RWPE2 (cell line): ENCODE results near the gene OMP.

Experiments
- ATAC-seq: fragments of 200-7000 bp; cut with Tn5 transposase; 3 replicates; pipeline ENCODE4 v1.9.1; 2021; ENCODE audit warnings: low read depth
- DNase-seq: peaks from one replicate; pipeline ENCODE4 v3.0.0-alpha.2; 2020; ENCODE audit warnings: low spot score
- H3K27ac ChIP-seq: fragments of 450-650 bp; 2 replicates; pipeline ENCODE4 v1.5.1; 2017; ENCODE audit warnings: mild to moderate bottlenecking; ENCODE audit not compliant: poor library complexity, severe bottlenecking
- H3K27me3 ChIP-seq: fragments of 250-450 bp; sonication (Bioruptor Pico); 2 replicates; pipeline ENCODE4 v1.5.1; 2021; ENCODE audit warnings: mild to moderate bottlenecking, moderate library complexity; ENCODE audit not compliant: insufficient read depth, poor library complexity, severe bottlenecking
- H3K36me3 ChIP-seq: fragments of 250-450 bp; sonication (Bioruptor Pico); 2 replicates; pipeline ENCODE4 v1.5.1; 2020; ENCODE audit warnings: low read depth, mild to moderate bottlenecking, moderate library complexity
- H3K4me1 ChIP-seq: fragments of 250-450 bp; sonication (Bioruptor Pico); 2 replicates; pipeline ENCODE4 v1.5.1; 2021; ENCODE audit warnings: mild to moderate bottlenecking, moderate library complexity; ENCODE audit not compliant: insufficient read depth, poor library complexity, severe bottlenecking
- H3K4me3 ChIP-seq: fragments of 250-450 bp; sonication (Bioruptor Pico); 2 replicates; pipeline ENCODE4 v1.5.1; 2021; ENCODE audit warnings: mild to moderate bottlenecking, moderate library complexity; ENCODE audit not compliant: severe bottlenecking
- H3K9me3 ChIP-seq: fragments of 250-450 bp; sonication (Bioruptor Pico); 2 replicates; pipeline ENCODE4 v1.5.1; 2021; ENCODE audit warnings: mild to moderate bottlenecking, moderate library complexity; ENCODE audit not compliant: severe bottlenecking
- CTCF ChIP-seq: fragments of 450-650 bp; IDR thresholded peaks from one replicate; pipeline ENCODE4 v1.5.1; 2017; ENCODE audit warnings: mild to moderate bottlenecking, moderate library complexity; ENCODE audit not compliant: poor library complexity, severe bottlenecking

OMP gene

DNA sequence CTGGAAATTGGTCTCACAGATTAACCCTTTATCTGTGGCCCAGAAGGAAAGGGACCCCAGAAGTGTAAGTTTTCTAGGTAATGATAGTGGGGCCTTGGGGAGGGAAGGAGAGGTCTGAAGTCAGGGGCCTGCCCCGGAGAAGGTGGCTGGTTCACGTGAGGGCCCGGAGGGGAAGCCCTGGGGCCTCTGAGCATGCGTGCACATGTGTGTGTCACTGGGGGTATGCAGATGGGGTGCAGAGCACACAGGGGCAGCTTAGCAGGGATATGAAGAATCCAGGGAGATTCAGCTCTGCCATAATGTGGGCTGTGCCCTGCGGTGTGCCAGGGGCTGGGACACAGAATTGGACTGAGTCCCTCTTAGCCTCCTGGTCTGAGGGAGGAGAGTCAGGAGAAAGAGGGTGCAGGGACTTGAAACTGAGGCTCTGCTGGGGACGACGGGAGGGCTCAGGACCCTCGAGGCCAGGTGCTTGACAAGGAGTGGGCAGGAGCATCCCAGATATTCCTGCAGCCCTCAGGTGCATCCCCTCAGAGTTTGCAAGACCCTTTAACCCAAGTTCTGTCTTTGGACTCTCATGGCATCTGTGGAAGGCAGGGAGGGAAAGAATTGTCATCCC is 40.9 kb downstream of the OMP start:
- ATAC-seq (no peak), DNase-seq (no peak)
- Histone ChIP-seq H3K4me3 (no peak overlapping the region), H3K27me3 (no peaks in the 10 kb centered on the region), H3K27ac (no peak overlapping the region), H3K4me1 (no peaks in the 10 kb centered on the region), H3K36me3 (no peaks in the 10 kb centered on the region), H3K9me3 (no peaks in the 10 kb centered on the region)
- no peak for TF ChIP-seq CTCF

DNA sequence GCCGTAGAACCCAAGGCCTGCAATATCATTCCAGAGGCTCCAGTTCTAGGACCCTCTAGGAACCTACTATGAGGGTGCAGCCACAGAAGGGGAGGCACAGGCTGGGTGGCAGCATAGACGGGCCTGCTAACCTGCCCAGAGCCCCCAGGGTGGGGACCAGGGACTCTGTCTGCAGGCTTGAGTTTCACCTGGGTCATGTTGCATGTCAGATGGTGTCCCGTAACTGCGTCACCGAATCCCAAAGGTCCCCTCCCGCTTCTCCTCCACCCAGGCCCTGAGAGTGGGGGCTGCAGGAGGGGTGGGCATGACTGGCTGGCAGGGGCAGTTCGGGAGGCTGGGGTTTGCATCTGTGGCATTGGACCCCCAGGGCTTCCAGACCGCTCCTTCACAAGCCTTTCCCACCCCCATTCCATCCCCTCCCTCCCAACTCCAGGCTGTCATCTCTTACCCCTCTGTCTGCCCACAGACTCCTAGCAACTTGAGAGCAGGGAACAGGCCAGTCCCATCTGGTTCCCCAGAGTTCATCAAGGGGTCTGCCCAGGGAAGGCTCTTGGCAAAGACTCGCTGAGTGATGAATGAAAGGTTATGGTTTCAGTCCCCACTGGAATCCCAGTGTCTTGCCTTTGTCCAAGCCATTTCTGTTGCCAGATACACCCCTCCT is 41.7 kb downstream of the OMP start:
- H3K27ac ChIP-seq: no peak overlapping the region
- DNase-seq (no peak), ATAC-seq (no peak)
- no peaks in the 10 kb centered on the region for H3K9me3 ChIP-seq
- H3K27me3 ChIP-seq: no peaks in the 10 kb centered on the region
- H3K4me1 ChIP-seq: no peaks in the 10 kb centered on the region
- H3K4me3 ChIP-seq: no peak overlapping the region
- TF ChIP-seq CTCF: no peak
- no peaks in the 10 kb centered on the region for H3K36me3 ChIP-seq

DNA sequence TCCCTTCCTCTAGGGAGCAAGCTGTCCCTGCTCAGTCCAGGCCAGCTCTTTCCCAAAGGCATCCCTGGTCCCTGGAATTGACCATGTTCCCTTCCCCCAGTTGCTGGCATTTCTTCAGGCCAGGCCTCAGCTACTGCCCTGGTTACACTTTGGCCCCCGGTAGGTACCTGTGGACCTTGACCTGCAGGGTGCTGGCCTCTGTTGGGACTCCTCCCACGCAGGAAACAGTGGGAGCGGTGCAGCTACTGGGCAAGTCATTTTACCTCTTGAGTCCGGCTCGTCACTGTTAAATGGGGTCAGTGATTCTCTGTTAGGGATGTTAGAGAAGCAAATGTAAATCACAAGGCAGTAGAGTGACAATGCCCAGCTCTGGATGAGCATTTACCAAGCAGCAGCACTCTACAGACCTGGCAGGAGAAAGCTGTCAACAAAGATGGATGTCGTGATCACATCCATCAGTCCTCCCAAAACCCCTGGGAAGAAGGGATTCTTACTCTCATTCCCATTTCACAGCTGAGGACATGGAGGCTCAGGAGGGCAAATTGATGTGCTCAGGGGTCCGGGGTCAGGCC is 42.3 kb downstream of the OMP start:
- Histone ChIP-seq H3K4me1 (no peaks in the 10 kb centered on the region), H3K9me3 (no peaks in the 10 kb centered on the region), H3K27ac (no peak overlapping the region), H3K36me3 (no peaks in the 10 kb centered on the region), H3K4me3 (no peak overlapping the region), H3K27me3 (no peaks in the 10 kb centered on the region)
- DNase-seq: no peak
- no peak for TF ChIP-seq CTCF
- ATAC-seq: no peak

DNA sequence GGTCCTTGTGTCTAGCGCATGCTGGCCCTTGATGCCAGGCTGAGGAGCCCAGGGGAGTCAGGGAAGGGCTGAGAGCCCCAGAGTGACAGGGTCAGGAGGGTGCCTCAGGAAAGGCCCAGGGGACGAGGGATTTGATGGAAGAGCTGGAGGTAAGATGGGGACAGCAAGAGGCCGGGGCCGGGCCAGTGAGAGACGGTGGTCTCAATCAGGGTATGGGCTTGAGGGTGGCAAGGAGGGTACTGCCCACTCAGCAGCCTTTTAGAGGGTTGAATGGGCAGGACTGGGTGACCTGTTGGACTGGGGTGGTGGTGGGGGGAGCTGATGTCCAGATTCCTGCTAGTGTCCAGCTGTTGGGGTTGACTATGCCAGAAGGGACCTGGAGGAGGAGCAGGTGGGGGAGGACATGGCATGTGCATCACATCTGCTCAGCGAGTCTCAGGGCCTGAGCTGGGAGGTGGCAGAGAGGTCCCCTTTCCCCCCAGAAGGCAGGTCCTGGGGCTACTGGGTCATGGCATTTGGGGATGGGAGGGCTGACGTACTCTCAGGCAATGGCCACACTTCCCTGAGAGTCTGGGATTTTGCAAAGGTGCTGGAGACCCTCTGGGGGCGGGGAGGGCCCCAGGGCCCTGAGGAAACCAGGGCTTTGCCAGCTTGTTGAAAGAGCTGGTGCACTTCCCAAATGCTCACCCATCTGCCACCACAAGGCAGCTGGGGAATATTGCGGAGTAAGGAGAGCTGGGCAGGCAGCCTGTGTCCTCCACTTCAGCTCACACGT is 43.8 kb downstream of the OMP start:
- Histone ChIP-seq H3K36me3 (no peaks in the 10 kb centered on the region), H3K9me3 (no peaks in the 10 kb centered on the region), H3K27me3 (no peaks in the 10 kb centered on the region), H3K27ac (no peak overlapping the region), H3K4me1 (no peaks in the 10 kb centered on the region), H3K4me3 (no peak overlapping the region)
- DNase-seq: no peak
- no peak for TF ChIP-seq CTCF
- no peak for ATAC-seq
